Heart right ventricle (tissue), 16 donors: ENCODE results near the gene RBM33. TPM values are rescaled to one million over a fixed set of nuclear protein-coding genes. Genes with fewer than 3 reads are reported as not detected.

Source experiments
- ATAC-seq, 8 donors: fragments of 200-7000 bp; cut with Tn5 transposase; one replicate each; pipeline ENCODE4 v1.9.1; 2020; ENCODE audit warnings: mild to moderate bottlenecking in 8 of 8, moderate library complexity in 8 of 8, moderate number of reproducible peaks in 1 of 8
- DNase-seq, 2 donors: peaks; one replicate each; pipeline ENCODE4 v3.0.0-alpha.2; 2020
- H3K27ac ChIP-seq, 10 donors: fragments of 200-600 bp; sonication (generic) in 2 of 10; one replicate each; pipeline versions ENCODE4 v1.5.0 to v1.8.0; 2020 to 2022; ENCODE audit warnings: mild to moderate bottlenecking in 3 of 10
- H3K27me3 ChIP-seq, 7 donors: fragments of 200-600 bp; one replicate each; pipeline ENCODE4 v1.8.0; 2021 to 2022; ENCODE audit warnings: mild to moderate bottlenecking in 2 of 7
- H3K36me3 ChIP-seq, 9 donors: fragments of 200-600 bp; sonication (generic) in 1 of 9; one replicate each; pipeline versions ENCODE4 v1.5.0 to v1.8.0; 2020 to 2022; ENCODE audit warnings: mild to moderate bottlenecking in 2 of 9
- H3K4me1 ChIP-seq, 9 donors: fragments of 200-600 bp; sonication (generic) in 1 of 9; one replicate each; pipeline versions ENCODE4 v1.5.0 to v1.8.0; 2020 to 2022; ENCODE audit warnings: mild to moderate bottlenecking in 4 of 9
- H3K4me3 ChIP-seq, 10 donors: fragments of 200-600 bp; sonication (generic) in 2 of 10; one replicate each; pipeline versions ENCODE4 v1.5.0 to v1.8.0; 2020 to 2022; ENCODE audit warnings: mild to moderate bottlenecking in 7 of 10, moderate library complexity in 2 of 10
- H3K9me3 ChIP-seq, 11 donors: fragments of 200-600 bp in 10 of 11; sonication (generic) in 2 of 11; one replicate each; pipeline versions ENCODE4 v1.5.0 to v1.8.0; 2013 to 2022; ENCODE audit warnings: mild to moderate bottlenecking in 2 of 11, control low read depth in 1 of 11, moderate library complexity in 1 of 11
- WGBS, 2 donors: extraction: QIAGEN DNeasy Blood & Tissue Kit; methylation state at CpG; one replicate each; pipeline ENCODE4 v1.1.7; 2013; ENCODE audit warnings: inconsistent platforms in 1 of 2; 5-methylcytosine and 5-hydroxymethylcytosine counted together
- intact Hi-C, 10 donors: fragments of 100-400 bp; cut with DNase I; formaldehyde crosslinking; loops; one replicate each; pipeline versions ENCODE4 v1.11.1 to v1.14.2; 2022
- polyA plus RNA-seq, 2 donors: library from polyadenylated mRNA; stranded (reverse); fragments of 200-250 nt; gene quantifications; one replicate each; pipeline ENCODE4 v1.2.3, GENCODE V29; 2013
- total RNA-seq, 10 donors: library from RNA; stranded (reverse); fragmentation: NEBNext Ultra II Directional in 3 of 10; extraction: Animal tissue kit (Norgen Biotek cat#: 25700) in 3 of 10; gene quantifications; one replicate each; pipeline versions ENCODE4 v1.2.1 to v1.2.4, GENCODE V29; 2021 to 2023
- TF ChIP-seq, protein P1 (sequence below), 9 donors: fragments of 200-600 bp; sonication (generic) in 2 of 9; IDR thresholded peaks; one replicate each; pipeline versions ENCODE4 v1.5.0 to v1.8.0; 2021 to 2022; ENCODE audit warnings: antibody characterized with exemption in 9 of 9, mild to moderate bottlenecking in 5 of 9, moderate library complexity in 1 of 9
- donor health status: Arrhythmogenic right ventricular cardiomyopathy.
- donor health status: ischemic (EF 13 %, LVEDD 7.1; RV severe dilation, severe dysfunction).
- donor health status: healthy with polysubstance abuse.
- donor health status: DM: no; HTN: yes; CAD: no.
- donor health status: DM: no; HTN: no; CAD: no.
- donor health status: ischemic (EF 25% LVEDD 6.9; RV normal size, moderate dysfunction).
- donor health status: ischemic (EF 25% LVEDD 5.7; RV mildly dilated, moderate dysfunction).
- donor health status: healthy.
- donor health status: DM: yes; HTN: yes; CAD: no.
- donor health status: Ischemic cardiomyopathy.
- donor health status: ischemic (EF 35%, LVEDD 5.7; RV mildly dilated, moderate dysfunction).
- donor health status: nonischemic (EF 11% LVEDD 7.7; RV severe dilation, severe dysfunction).
- donor health status: DM: yes; HTN: yes; CAD: no.
- donor health status: PGD.
- donor health status: ischemic (EF 29% LVEDD 5.4; RV normal size, mild dysfunction).
- donor health status: nonischemic (EF 23%, LVEDD 6.1; RV moderate dilation, normal function).

RBM33 gene
- total and polyA plus RNA-seq, 12 donors: 9.5 to 44.6 (median 35.7) TPM

DNA sequence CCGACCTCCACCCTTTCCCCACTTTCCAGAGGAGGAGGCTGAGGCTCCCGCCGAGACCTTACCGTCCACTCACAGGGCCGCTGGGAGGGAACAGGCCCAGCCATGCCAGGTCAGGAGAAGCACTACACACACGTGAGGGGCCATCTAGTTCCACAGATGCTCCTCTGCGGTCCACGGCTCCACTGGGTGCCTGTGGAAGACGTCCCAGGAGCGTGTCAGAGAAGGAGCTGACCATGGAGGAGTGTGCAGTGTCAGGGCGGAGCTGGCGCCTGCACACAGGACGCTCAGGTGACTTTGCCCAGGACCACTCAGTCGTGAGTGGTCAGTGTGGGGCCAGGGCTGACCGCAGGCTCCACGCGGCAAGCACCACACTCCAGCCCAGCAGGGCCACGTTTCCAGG, 175.8 kb downstream of the RBM33 start:
- 79 to 87% methylated on average over 18 of the region's 18 CpGs for WGBS, 2 donors
- H3K27me3 ChIP-seq: peaks cover 0 to 76% (median 62%) of the 10 kb centered on the region in 7 donors
- intact Hi-C loops: loop anchor here in 1 of 10 donors (5.0 kb wide), 1 partner anchor 652 kb away; no protein-coding TSS in a partner anchor

DNA sequence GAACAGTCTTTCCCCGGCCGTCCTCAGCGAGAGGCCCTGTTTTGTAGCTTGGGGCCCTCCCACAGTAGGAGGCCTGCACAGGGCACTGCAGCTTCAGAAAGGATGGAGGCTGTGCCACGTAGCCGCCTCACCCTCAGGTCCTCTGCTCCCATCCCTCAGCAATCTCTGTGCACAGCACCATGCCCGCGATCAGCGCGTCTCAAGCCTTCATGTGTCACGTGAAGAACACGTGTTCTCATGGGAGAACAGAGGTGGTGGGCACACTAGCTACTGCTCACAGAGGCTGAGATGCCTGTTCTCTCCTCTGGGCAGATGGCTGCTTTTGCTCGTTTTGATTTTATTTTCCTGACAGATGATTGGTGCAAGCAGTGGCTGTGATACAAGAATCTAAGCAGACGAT, 176.3 kb downstream of the RBM33 start:
- no peak overlapping the region for H3K4me3 ChIP-seq
- TF ChIP-seq, protein P1, sequence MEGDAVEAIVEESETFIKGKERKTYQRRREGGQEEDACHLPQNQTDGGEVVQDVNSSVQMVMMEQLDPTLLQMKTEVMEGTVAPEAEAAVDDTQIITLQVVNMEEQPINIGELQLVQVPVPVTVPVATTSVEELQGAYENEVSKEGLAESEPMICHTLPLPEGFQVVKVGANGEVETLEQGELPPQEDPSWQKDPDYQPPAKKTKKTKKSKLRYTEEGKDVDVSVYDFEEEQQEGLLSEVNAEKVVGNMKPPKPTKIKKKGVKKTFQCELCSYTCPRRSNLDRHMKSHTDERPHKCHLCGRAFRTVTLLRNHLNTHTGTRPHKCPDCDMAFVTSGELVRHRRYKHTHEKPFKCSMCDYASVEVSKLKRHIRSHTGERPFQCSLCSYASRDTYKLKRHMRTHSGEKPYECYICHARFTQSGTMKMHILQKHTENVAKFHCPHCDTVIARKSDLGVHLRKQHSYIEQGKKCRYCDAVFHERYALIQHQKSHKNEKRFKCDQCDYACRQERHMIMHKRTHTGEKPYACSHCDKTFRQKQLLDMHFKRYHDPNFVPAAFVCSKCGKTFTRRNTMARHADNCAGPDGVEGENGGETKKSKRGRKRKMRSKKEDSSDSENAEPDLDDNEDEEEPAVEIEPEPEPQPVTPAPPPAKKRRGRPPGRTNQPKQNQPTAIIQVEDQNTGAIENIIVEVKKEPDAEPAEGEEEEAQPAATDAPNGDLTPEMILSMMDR (IDR thresholded peaks at IDR 0.05): no peak
- H3K36me3 ChIP-seq: no peaks in the 10 kb centered on the region
- ATAC-seq (no peak), DNase-seq (no peak)
- intact Hi-C loops: loop anchor here in 1 of 10 donors (5.0 kb wide), 1 partner anchor 652 kb away; no protein-coding TSS in a partner anchor
- H3K27me3 ChIP-seq: peaks cover 0 to 76% (median 60%) of the 10 kb centered on the region in 7 donors
- H3K4me1 ChIP-seq: no peaks in the 10 kb centered on the region
- no peak overlapping the region for H3K27ac ChIP-seq
- H3K9me3 ChIP-seq: no peaks in the 10 kb centered on the region
- 80 to 84% methylated on average over 13 of the region's 13 CpGs for WGBS, 2 donors

More for the DNA sequence above, 175.8 kb downstream of the RBM33 start:
- Histone ChIP-seq H3K4me1 (no peaks in the 10 kb centered on the region), H3K9me3 (no peaks in the 10 kb centered on the region), H3K4me3 (no peak overlapping the region), H3K36me3 (no peaks in the 10 kb centered on the region), H3K27ac (no peak overlapping the region)
- DNase-seq (no peak), ATAC-seq (no peak)
- TF ChIP-seq, protein P1 (IDR thresholded peaks at IDR 0.05): no peak

DNA sequence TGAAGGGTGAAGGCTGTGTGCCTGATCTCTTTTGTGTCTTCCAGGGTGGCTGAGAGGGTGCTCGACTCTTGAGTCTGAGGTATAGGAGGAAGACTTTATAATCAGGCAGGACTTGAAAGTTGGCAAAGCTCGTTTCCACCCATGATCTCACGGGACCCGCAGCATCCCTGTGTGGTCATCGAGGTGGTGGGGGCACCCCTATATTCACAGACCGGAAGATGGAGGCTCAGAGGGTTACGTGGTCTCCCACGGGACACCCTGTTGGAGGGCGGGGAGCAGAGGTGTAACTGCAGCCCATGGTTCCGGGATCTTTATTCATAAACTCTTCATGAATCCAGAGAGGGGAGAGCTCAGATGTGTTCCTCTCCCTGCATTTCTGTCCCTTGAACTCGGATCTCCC, 177.4 kb downstream of the RBM33 start:
- 74 to 79% methylated on average over 11 of the region's 11 CpGs for WGBS, 2 donors
- ATAC-seq: no peak
- Histone ChIP-seq H3K27me3 (peaks cover 0 to 70% (median 52%) of the 10 kb centered on the region in 7 donors), H3K27ac (no peak overlapping the region), H3K4me3 (no peak overlapping the region), H3K4me1 (no peaks in the 10 kb centered on the region), H3K36me3 (no peaks in the 10 kb centered on the region), H3K9me3 (no peaks in the 10 kb centered on the region)
- no peak for DNase-seq
- TF ChIP-seq, protein P1 (IDR thresholded peaks at IDR 0.05): no peak
- intact Hi-C loops: loop anchor here in 1 of 10 donors (5.0 kb wide), 1 partner anchor 650 kb away; no protein-coding TSS in a partner anchor

DNA sequence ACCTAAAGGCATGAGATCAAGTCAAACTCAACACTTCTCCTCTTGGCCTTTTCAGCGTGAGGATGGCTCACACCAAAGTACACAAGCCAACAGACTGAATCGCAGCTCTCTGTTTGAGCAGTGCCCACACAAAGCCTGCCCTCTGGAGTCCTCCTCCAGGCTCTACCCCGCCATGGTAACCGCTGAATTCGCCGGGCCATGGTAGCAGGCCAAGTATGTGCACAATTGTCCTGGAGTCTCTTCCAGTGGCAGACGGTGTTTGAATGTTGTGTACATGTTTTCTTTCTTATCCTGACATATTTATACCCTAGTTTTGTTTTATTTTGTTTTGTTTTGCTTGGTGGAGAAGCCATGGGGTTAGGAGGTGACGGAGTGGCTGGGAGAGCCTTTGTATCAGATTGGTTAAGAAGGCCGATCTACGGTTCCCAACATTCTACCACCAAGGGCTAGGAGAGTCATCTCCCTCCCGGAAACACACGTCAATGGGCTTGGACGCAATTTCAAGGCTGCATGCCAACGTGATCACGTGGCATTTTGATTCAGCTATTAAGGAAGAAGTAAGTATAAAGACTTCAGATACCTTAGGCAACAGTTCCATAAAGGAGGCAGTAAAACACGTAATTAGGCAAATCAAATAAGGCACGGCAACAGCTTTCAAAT, 179.9 kb downstream of the RBM33 start:
- no peaks in the 10 kb centered on the region for H3K4me1 ChIP-seq
- TF ChIP-seq, protein P1 (IDR thresholded peaks at IDR 0.05): no peak
- DNase-seq (no peak), ATAC-seq (no peak)
- H3K4me3 ChIP-seq: no peak overlapping the region
- no peak overlapping the region for H3K27ac ChIP-seq
- WGBS, 2 donors: 82 to 88% methylated on average over 17 of the region's 17 CpGs
- H3K27me3 ChIP-seq: peaks cover 0 to 65% (median 47%) of the 10 kb centered on the region in 7 donors
- H3K36me3 ChIP-seq: no peaks in the 10 kb centered on the region
- intact Hi-C loops: loop anchor here in 1 of 10 donors (5.0 kb wide), 1 partner anchor 648 kb away; no protein-coding TSS in a partner anchor
- no peaks in the 10 kb centered on the region for H3K9me3 ChIP-seq
